ENCODE measurements around the gene EFNA1.

Gene EFNA1

GRCh38 chr1:155082301-155083051 lies 45.2 kb upstream of the EFNA1 start:
- POLR2A ChIA-PET = interaction anchor here (0.7 kb wide), 1 partner anchor 1455 kb away, joined by 5 read pairs; the partner anchor contains the start of gene S100A13
- Histone ChIP-seq H3K4me3 (ENCODE audit: low read depth, low read length) (no peak overlapping the region), H3K36me3 (ENCODE audit: control insufficient read depth in 2 of 2, insufficient read depth in 1 of 2, low read length in 2 of 2) (no peaks in the 10 kb centered on the region), H3K4me1 (ENCODE audit: control insufficient read depth, insufficient read depth, low read length) (peaks cover 15% of the 10 kb centered on the region), H3K27ac (ENCODE audit: extremely low read depth, low read depth, low read length) (no peak overlapping the region), H3K9me3 (ENCODE audit: control insufficient read depth, insufficient read depth, low read depth, low read length) (no peaks in the 10 kb centered on the region)
- CTCF ChIA-PET = interaction anchor here (0.5 to 4.5 kb wide), 4 partner anchors 10 to 38 kb away, joined by 3 to 117 read pairs (median 50); partner anchors contain the start of gene EFNA4
- no peak for TF ChIP-seq ZNF146 (tag by site-specific recombination; IDR thresholded peaks at IDR 0.05)
- TF ChIP-seq MYNN (tag by site-specific recombination; IDR thresholded peaks at IDR 0.05; ENCODE audit: borderline replicate concordance) = no peak
- no peak for TF ChIP-seq ZNF16 (tag by site-specific recombination; IDR thresholded peaks at IDR 0.05; ENCODE audit: low read depth)
- TF ChIP-seq ZNF843 (tag by site-specific recombination; IDR thresholded peaks at IDR 0.05) = no peak
- no peak for TF ChIP-seq ZNF157 (tag by site-specific recombination; IDR thresholded peaks at IDR 0.05)
- no peak for TF ChIP-seq ZNF561 (tag by site-specific recombination; IDR thresholded peaks at IDR 0.05; ENCODE audit: borderline replicate concordance)
- TF ChIP-seq ZXDB (tag by site-specific recombination; IDR thresholded peaks at IDR 0.05) = no peak
- peak; percentile 70 for TF ChIP-seq SP2 (tag by site-specific recombination; IDR thresholded peaks at IDR 0.05)
- TF ChIP-seq SALL2 (tag by site-specific recombination; IDR thresholded peaks at IDR 0.05; ENCODE audit: borderline replicate concordance) = no peak
- no peak for TF ChIP-seq ZNF658 (tag by site-specific recombination; IDR thresholded peaks at IDR 0.05)
- TF ChIP-seq KLF8 (tag by site-specific recombination; IDR thresholded peaks at IDR 0.05) = no peak
- TF ChIP-seq MEIS1 (CRISPR knock-in tag; IDR thresholded peaks at IDR 0.05; ENCODE audit: borderline replicate concordance) = no peak
- TF ChIP-seq SCRT1 (tag by site-specific recombination; IDR thresholded peaks at IDR 0.05; ENCODE audit: borderline replicate concordance) = no peak
- TF ChIP-seq GLIS2 (tag by site-specific recombination; IDR thresholded peaks at IDR 0.05) = no peak
- no peak for TF ChIP-seq ZNF830 (tag by site-specific recombination; IDR thresholded peaks at IDR 0.05; ENCODE audit: low read depth)
- TF ChIP-seq EGR2 (tag by site-specific recombination; IDR thresholded peaks at IDR 0.05; ENCODE audit: low read depth) = peak; percentile 68
- no peak for TF ChIP-seq ELK4 (IDR thresholded peaks at IDR 0.05; ENCODE audit: borderline replicate concordance, low read depth, low read length)
- no peak for TF ChIP-seq ZNF701 (tag by site-specific recombination; IDR thresholded peaks at IDR 0.05)
- TF ChIP-seq ZBTB17 (tag by site-specific recombination; IDR thresholded peaks at IDR 0.05) = peak; percentile 70
- TF ChIP-seq ZBTB1 (tag by site-specific recombination; IDR thresholded peaks at IDR 0.05) = no peak
- TF ChIP-seq ZNF626 (tag by site-specific recombination; IDR thresholded peaks at IDR 0.05) = no peak
- TF ChIP-seq ZNF768 (tag by site-specific recombination; IDR thresholded peaks at IDR 0.05) = no peak
- TF ChIP-seq ZNF555 (tag by site-specific recombination; conservative IDR thresholded peaks at IDR 0.05) = no peak
- TF ChIP-seq ZNF280C (tag by site-specific recombination; IDR thresholded peaks at IDR 0.05) = no peak
- TF ChIP-seq KLF16 (tag by site-specific recombination; IDR thresholded peaks at IDR 0.05) = no peak
- TF ChIP-seq ZNF501 (tag by site-specific recombination; IDR thresholded peaks at IDR 0.05) = no peak
- TF ChIP-seq ZNF324 (tag by site-specific recombination; IDR thresholded peaks at IDR 0.05) = no peak
- no peak for TF ChIP-seq HIC1 (tag by site-specific recombination; IDR thresholded peaks at IDR 0.05)
- TF ChIP-seq ZNF513 (tag by site-specific recombination; IDR thresholded peaks at IDR 0.05) = no peak
- TF ChIP-seq ZNF366 (tag by site-specific recombination; conservative IDR thresholded peaks at IDR 0.05) = peak; percentile 48
- TF ChIP-seq ZNF548 (tag by site-specific recombination; IDR thresholded peaks at IDR 0.05) = no peak
- TF ChIP-seq TCF7L2 (IDR thresholded peaks at IDR 0.05; ENCODE audit: borderline replicate concordance, low read depth, low read length) = no peak
- TF ChIP-seq ZNF335 (tag by site-specific recombination; conservative IDR thresholded peaks at IDR 0.05) = no peak
- TF ChIP-seq ZNF140 (tag by site-specific recombination; IDR thresholded peaks at IDR 0.05) = no peak

Measured in HEK293 (cell line).